T-helper 22 cell (primary cell): ENCODE measurements around the gene HPS1.

Experiments used
- DNase-seq: peaks from one replicate; pipeline ENCODE4 v3.0.0-alpha.2; 2020; ENCODE audit warnings: low read depth

Gene HPS1

DNA sequence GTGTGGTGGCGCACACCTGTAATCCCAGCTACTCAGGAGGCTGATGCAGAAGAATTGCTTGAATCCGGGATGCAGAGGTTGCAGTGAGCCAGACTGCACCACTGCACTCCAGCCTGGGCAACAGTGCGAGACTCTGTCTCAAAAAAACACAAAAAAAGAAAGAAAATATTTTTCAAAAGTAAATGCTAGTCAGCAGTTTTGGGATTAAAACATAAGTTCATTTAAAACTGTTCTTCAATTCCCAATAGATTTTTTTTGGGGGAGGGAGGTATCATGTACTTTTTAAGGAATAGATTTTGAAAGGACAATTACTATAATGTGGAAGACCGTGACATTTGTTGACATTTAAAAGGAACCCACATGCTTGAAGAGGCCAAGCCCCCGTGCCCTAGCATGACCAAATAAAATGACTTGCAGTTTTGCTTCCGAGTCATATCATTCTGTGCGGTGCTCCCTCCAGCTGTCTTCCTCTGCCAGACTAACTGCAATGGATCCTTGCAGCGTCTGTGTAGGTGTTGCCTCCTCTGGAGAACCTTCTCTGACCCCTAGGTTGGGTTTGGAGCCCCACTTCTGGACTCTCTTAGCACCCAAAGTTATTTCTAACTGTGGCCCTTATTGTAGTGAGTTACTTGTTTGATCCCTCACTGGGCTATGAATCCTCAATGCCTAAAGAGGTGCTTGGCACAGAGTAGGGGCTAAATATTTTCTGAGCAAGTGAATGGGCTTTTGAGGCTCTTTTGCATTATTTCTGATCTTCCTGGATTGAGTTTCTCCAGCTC, 17.4 kb upstream of the HPS1 start:
- DNase-seq: no peak

GRCh38 chr10:98463016-98463415, 16.3 kb upstream of the HPS1 start:
- no peak for DNase-seq

- DNase-seq: no peak
Measured at GRCh38 chr10:98461500-98461842, 14.7 kb upstream of the HPS1 start.

GRCh38 chr10:98460837-98461499, 14.2 kb upstream of the HPS1 start:
- no peak for DNase-seq

- no peak for DNase-seq
Measured at GRCh38 chr10:98458809-98459784, 12.4 kb upstream of the HPS1 start.

DNA sequence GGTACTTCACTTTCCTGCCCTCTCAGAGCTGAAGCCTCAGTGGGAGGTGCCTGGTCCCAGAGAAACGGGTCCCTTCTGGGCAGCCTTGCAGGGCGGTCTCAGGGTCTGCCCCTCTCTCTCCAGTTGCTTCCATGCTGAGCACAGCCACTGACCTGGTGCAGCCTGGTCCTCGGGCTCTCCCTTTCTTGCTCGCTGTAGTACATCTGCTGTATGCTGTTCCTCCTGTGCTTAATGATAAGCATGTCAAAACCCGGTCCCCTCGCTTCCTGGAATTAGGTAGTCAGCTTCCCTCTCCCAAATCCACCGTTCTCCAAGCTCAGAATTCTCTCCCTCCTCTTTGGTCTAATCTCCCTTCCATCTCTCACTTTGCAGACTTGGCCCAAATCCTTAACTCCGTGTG, 11.0 kb upstream of the HPS1 start:
- DNase-seq: no peak

GRCh38 chr10:98456686-98457482, 10.1 kb upstream of the HPS1 start:
- DNase-seq: no peak

DNA sequence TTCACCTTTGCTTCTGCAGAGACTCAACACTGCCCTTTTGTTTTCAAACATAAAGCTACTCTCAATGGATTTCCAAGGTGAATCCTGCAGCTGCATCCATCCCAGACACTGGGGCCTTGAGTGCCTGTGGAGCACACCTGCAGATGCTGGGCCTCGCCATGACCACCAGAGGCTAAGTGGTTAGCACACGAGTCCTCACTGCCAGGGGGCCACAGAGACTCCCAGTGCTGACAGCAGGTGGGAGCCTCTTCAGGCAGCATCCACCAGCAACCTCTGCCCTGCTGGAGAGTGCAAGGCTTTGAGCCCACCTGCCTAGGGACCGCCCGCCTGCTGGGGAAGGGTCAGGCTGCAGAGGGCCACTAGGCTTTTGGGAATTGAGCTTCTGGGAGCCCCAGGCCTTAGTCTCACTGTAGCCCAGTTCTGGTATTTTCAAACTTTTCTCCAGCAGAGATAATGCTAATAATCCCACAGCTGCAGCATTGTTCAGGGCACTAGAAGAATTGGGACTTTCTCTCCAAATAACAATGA, 9.4 kb upstream of the HPS1 start:
- DNase-seq: no peak

GRCh38 chr10:98453729-98454128, 7.0 kb upstream of the HPS1 start:
- no peak for DNase-seq

DNA sequence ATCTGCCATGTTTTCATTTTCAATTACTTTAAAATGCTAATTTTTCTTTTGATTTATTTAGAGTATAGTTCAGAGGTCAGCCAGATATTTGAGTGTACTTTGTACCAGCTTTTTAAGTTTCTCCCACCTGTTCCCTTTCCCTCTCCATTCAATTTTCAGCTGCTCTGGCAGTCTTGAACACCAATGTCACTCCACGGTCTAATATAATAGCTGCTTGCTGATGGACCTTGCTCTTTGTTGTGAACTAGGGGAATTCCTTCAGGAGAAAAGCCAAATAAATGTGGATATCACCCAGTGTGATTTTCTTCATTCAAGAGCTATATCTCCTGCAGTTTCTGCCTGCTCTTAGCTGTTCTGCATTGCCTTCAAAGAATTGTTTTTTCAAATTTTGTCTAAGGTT, 3.9 kb upstream of the HPS1 start:
- DNase-seq: no peak

DNA sequence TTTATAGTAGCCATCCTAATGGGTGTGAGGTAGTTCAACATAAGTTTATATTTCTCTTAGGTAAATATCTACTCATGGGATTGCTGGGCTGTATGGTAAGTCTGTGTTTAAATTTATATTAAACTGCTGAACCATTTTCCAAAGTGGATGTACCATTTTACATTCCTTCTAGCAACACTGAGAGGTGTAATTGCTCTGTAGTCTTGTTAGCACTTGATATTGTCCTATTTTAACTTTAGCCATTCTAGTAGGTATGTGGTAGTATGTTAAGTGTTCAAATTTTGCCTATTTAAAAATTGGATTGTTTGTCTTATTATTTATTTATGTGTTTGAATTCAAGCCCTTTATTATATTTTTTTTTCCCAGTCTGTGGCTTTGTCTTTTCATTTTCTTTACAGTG, 2.6 kb upstream of the HPS1 start:
- DNase-seq: no peak

DNA sequence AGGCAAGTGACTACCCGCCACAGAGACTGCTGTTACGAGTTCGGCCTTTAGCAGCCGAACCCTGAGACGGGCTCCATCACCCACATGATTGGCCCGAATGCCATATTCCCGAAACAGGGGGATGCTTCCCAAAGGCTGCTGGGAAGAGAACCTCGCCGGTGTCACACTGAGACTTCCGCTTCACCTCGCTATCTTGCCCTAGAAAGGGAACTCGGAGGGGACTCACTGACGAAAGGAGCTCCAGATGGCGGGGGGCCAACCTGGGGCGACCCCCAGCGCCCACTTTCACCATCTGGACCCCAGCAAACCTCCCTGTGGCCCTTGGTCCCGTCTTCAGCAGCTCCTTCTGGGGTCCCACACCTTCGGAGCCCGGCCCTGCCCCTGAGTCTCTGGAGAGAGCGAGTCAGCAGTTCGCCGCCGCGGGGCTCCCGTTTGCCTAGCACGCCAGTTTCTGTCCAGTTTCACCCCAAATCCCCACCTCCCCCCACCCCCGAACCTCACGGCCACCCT, 529 bp downstream of the HPS1 start:
- DNase-seq: no peak

- DNase-seq: no peak
Measured at GRCh38 chr10:98445200-98445812, 1.4 kb downstream of the HPS1 start.

DNA sequence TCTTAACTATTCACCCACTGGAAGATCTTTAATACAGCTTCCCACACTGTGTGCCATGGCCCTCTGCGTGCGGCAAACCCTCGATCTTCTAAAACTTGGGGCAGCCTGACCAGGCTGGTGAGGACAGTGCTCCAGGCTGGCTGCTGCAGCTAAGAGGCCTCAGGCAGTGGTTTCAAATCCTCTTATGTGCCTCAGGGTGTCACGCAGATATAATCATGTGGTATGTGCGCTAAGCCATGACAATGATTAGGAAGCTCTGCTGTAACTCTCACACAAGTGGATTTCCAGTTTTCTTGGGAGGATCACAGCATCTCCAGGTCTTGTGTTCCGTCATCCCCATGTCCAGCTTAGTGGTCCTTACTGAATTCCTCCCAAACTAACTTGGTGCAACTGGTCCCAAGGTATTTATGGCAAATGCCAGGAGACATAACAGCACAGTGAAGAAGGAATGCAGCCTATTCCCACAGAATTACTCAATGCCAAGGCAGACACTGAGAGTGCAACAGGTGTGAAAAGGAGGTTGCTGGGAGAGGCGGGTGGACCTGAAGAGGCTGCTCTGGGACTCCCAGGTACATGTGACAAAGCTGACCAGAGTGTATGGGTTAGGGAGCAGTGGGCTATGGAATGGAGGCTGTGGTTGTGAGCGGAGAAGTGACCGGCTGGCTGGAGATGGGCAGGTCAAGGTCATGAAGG, 2.3 kb downstream of the HPS1 start:
- DNase-seq: no peak

- DNase-seq: no peak
Measured at GRCh38 chr10:98438715-98439114, 8.0 kb downstream of the HPS1 start.

- DNase-seq: no peak
Measured at GRCh38 chr10:98436704-98437103, 10.0 kb downstream of the HPS1 start.

DNA sequence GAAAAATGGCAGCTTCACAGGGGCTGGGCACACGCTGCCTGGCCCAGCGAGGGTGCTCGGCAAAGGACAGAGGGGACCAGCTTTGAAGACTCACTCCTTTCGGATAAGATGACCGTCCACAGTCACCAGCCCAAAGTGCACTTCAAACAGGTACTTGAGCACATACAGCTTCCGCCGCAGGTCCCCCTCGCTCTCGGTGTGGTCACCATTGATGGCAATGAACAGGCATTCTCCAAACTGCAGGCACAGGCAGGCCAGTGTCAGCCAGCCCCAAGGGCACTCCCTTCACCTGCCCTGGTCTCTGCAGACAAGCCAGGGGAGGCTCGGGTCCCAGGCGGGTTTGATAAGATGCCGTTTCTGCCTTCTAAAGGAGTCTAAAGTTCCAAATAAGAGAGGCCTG, 11.6 kb downstream of the HPS1 start:
- DNase-seq: no peak

DNA sequence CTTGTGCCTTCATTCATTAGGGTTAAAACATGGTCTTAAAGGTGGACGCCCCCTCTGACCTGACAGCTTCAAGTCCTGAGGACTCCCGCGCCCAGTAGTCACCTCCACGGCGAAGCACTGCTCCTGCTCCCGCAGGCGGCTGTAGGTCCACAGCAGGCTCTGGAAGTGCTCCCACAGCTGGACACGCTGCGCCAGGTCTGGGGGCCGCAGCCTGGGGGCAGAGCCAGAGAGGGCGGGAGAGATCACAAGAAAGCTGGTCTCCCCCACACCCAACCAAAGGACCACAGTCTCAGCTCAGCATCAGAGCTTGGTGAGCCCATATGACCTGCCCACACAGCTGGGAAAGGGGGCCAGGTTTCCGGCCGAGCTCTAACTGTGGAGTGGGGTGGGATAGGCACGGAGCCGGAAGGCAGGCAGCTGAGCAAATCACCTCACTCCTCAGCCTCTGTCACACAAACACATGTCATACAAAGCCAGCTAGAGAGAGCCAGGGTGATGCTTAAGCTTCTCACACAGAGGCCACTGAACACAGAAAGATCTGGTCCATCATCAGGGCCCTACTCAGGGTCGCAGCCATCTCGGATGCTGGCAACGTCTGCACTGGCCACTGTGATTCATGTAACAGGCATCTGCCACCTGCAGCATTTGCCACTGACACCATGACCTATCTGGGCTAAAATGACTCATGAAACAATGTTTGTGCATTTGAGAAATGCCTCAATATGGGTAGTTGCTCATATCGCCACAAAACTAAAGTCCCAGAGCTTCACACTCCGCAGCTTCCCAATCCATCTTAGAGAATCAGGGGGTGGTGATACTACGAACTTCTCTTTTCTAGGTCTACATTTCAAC, 12.6 kb downstream of the HPS1 start:
- DNase-seq: no peak

DNA sequence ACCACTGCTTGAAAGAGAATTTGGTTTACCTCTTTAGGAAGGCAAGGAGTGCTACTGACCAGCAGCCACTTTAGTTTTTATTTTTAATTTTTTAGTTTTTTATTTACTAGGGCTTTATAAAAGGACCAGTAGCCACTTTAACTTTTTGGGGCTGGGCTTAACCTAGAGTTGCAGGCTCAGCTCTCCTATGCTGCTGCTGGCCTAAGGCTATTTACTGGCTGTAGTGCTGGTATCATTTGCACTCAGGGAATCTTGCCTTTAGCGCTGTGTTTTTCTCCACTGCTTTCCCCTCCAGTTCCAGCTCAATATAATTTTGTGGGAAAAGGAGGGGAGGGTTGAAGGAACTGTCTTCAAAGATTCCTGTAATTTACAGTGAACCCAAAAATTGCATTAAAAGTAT, 13.4 kb downstream of the HPS1 start:
- no peak for DNase-seq
